ENCODE data around the gene LAMB4. TPM values are rescaled to one million over a fixed set of nuclear protein-coding genes. Genes with fewer than 3 reads are reported as not detected.
A peak's percentile ranks its signal among the peaks of the same experiment; 100 is the strongest.

LAMB4 gene
- total RNA-seq, 4 donors from 2014 or later: 0.15 to 8.1 (median 1.7) TPM

DNA sequence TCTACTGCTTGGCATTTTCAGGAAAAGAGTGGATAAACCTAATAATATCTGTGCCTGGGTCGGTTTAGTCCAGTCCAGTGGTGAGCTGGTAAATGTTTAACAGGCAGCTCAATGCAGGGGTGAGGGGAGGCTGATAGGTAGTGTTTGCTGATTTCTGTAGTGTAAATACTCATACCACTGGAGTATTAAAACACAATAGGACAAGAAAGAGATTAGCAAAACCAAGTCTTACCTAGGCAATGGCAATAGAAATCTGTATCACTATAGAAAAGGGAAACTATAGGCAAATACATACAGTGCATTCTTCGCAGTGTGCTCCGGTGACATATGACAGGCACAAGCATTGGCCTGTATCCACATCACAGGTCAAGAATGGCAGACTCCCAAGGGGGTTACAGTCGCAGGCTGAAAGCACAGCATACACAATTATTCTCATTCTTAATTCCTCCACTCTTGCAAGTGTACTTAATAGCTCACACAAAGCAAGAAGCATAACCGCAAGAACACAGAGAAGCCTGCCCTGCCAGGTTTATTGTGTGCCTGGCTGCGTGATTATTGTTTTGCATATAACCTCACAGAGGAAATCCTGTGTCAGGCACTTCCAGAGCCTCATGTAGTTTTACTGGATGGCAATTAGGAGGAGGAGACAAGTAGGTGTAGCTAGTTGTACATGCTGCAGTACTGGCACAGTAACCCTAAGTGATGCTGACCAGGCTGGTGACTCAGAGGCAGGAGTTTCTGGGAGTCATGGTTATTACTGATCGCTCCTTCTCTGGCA is 35.0 kb downstream of the LAMB4 start:
- intact Hi-C loops (cut with DNase I): no loop called here
- DNase-seq: peak; percentile 14 to 30
- 36 to 38% methylated on average over 7 of the region's 7 CpGs for WGBS, 2 donors
- TF ChIP-seq CTCF (IDR thresholded peaks at IDR 0.05) (no peak), POLR2A (IDR thresholded peaks at IDR 0.05) (no peak)
- Histone ChIP-seq H3K9me3 (no peaks in the 10 kb centered on the region), H3K27me3 (no peaks in the 10 kb centered on the region), H3K36me3 (no peaks in the 10 kb centered on the region), H3K4me3 (replicated peaks in 1 of 3) (no peak overlapping the region), H3K4me1 (peaks cover 10 to 11% of the 10 kb centered on the region in 2 donors), H3K27ac (peak overlapping the region in 1 of 3 donors; percentile 15)

DNA sequence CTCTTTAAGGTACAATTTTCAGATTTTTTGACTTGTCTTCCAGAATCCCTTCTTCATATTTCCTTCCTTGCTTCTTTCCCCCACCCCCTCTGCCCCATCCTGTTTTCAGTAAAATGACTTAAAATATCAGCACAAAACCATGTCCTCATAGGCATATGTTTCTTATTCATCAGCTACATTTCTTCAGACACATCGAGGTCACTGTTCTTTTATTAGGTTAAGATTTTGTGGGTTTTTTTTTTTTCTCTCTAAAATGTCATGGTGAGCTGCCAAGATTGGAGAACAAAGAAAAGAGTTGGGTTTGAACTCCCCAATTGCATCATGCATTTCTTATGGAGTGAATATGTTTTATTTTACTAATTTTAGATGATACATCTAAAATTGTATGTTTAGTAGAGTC is 35.8 kb downstream of the LAMB4 start:
- Histone ChIP-seq H3K4me1 (peaks cover 10 to 11% of the 10 kb centered on the region in 2 donors), H3K4me3 (replicated peaks in 1 of 3) (no peak overlapping the region), H3K9me3 (no peaks in the 10 kb centered on the region), H3K27ac (peak overlapping the region in 1 of 3 donors; percentile 38), H3K27me3 (no peaks in the 10 kb centered on the region), H3K36me3 (no peaks in the 10 kb centered on the region)
- WGBS, 2 donors: 61 to 75% methylated on average over 1 of the region's 1 CpG
- no peak for TF ChIP-seq CTCF (IDR thresholded peaks at IDR 0.05)
- no peak for TF ChIP-seq POLR2A (IDR thresholded peaks at IDR 0.05)
- intact Hi-C loops (cut with DNase I): no loop called here
- no peak for DNase-seq

DNA sequence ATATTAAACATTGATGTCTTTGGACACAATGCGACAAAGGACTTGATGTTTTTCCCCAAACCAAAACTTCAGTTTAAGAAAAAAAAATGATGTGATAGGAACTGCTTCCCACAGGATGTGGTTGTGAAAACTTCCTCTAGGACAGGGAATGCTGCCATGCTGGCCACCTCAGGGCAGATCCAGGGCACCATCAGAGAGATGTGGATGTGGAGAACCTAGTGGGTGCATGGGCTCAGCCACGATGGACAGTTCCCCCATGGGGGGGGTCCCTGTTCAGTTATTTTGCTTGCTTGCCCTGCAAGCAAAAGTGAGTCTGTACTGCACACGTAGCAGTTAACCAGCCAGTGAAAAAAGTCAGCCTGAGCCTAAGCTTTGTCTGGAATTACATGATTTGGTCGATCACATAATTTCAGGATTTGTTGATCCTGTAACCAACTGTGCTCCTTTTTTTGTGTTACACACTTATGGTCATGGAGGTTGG is 36.3 kb downstream of the LAMB4 start:
- Histone ChIP-seq H3K36me3 (no peaks in the 10 kb centered on the region), H3K27ac (peak overlapping the region in 2 of 3 donors; percentile 28 to 38), H3K4me3 (replicated peaks in 1 of 3) (no peak overlapping the region), H3K9me3 (no peaks in the 10 kb centered on the region), H3K27me3 (no peaks in the 10 kb centered on the region), H3K4me1 (peaks cover 10 to 11% of the 10 kb centered on the region in 2 donors)
- intact Hi-C loops (cut with DNase I): no loop called here
- WGBS, 2 donors: 58 to 66% methylated on average over 4 of the region's 4 CpGs
- TF ChIP-seq POLR2A (IDR thresholded peaks at IDR 0.05) (no peak), CTCF (IDR thresholded peaks at IDR 0.05) (no peak)
- DNase-seq: no peak

DNA sequence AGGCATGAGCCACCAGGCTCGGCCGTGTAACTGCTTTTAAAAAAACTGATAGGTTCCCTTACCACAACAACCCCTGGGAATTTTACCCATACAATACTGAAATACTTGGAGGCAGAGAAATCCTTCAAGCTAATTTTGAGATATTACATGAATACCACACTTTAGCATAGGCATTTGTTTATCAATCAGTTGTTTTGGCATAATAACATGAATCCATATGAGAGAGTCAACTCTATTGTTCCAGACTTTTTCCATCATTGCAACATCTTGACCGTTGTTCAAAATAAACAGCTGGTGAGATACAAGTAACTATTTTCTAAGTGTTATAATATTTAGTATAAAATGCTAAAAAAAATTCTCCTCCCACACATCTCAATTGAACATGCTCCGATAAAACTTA is 36.8 kb downstream of the LAMB4 start:
- DNase-seq: no peak
- H3K9me3 ChIP-seq: no peaks in the 10 kb centered on the region
- no peaks in the 10 kb centered on the region for H3K36me3 ChIP-seq
- intact Hi-C loops (cut with DNase I): no loop called here
- TF ChIP-seq POLR2A (IDR thresholded peaks at IDR 0.05) (no peak), CTCF (IDR thresholded peaks at IDR 0.05) (no peak)
- peak overlapping the region in 1 of 3 donors; percentile 28 for H3K27ac ChIP-seq
- H3K4me1 ChIP-seq: peaks cover 10 to 11% of the 10 kb centered on the region in 2 donors
- no peak overlapping the region for H3K4me3 ChIP-seq (replicated peaks in 1 of 3)
- WGBS, 2 donors: 80 to 81% methylated on average over 4 of the region's 4 CpGs
- no peaks in the 10 kb centered on the region for H3K27me3 ChIP-seq

- TF ChIP-seq POLR2A (IDR thresholded peaks at IDR 0.05) (no peak), CTCF (IDR thresholded peaks at IDR 0.05) (no peak)
- peaks cover 10 to 11% of the 10 kb centered on the region in 2 donors for H3K4me1 ChIP-seq
- intact Hi-C loops (cut with DNase I): no loop called here
- H3K9me3 ChIP-seq: no peaks in the 10 kb centered on the region
- 93 to 94% methylated on average over 7 of the region's 7 CpGs for WGBS, 2 donors
- no peak for DNase-seq
- H3K4me3 ChIP-seq (replicated peaks in 1 of 3): no peak overlapping the region
- H3K27ac ChIP-seq: no peak overlapping the region
- H3K36me3 ChIP-seq: no peaks in the 10 kb centered on the region
- H3K27me3 ChIP-seq: no peaks in the 10 kb centered on the region
Observed at GRCh38 chr7:108091461-108091831, 38.7 kb downstream of the LAMB4 start.
